Glomerular visceral epithelial cell (primary cell): ENCODE results near the gene IQCM.

Experiments used
- DNase-seq: peaks from one replicate; pipeline ENCODE4 v3.0.0-alpha.2; 2016; ENCODE audit errors: extremely low spot score

Gene IQCM

DNA sequence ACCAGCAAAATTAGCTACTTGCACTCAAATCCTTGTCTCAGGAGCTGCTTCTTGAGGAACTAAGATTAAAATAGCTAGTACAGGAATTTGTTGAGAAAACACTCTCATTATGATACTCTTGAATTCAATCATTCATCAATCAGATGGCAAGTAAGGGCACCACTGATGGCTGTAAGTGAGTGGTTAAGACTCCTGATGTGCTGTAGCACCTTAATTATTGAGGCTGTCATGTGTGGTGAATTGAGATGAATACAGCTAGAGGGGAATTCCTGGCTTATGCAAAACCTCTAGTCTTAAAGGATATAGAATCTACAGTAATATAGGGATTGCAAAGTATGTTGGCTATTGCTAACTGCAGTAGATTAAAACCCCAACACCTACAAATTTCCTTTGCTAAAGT is 509.1 kb downstream of the IQCM start:
- no peak for DNase-seq
